Right atrium auricular region (tissue), 2 donors: Measurements from ENCODE around the gene OR52H1. TPM values are rescaled to one million over a fixed set of nuclear protein-coding genes. Genes with fewer than 3 reads are reported as not detected.

Experiments
- DNase-seq: peaks from one replicate; pipeline ENCODE4 v3.0.0-alpha.2; 2019; ENCODE audit warnings: low spot score
- H3K27ac ChIP-seq, 2 donors: fragments of 200-600 bp; sonication (generic); 1 replicate in 1 of 2; 2 replicates in 1 of 2; pipeline ENCODE4 v1.5.1; 2016 to 2019
- H3K27me3 ChIP-seq, 2 donors: fragments of 200-600 bp; sonication (generic); one replicate each; pipeline versions ENCODE4 v1.5.1 to v1.6.0; 2017 to 2019
- H3K36me3 ChIP-seq: fragments of 200-600 bp; sonication (generic); one replicate; pipeline ENCODE4 v1.5.1; 2016
- H3K4me1 ChIP-seq, 2 donors: fragments of 200-600 bp; sonication (generic); one replicate each; pipeline versions ENCODE4 v1.5.1 to v1.6.0; 2017 to 2019
- H3K4me3 ChIP-seq, 2 donors: fragments of 200-600 bp; sonication (generic); 1 replicate in 1 of 2; 2 replicates in 1 of 2; pipeline ENCODE4 v1.5.1; 2017 to 2019; ENCODE audit warnings: mild to moderate bottlenecking in 1 of 2, moderate library complexity in 1 of 2
- H3K9me3 ChIP-seq, 2 donors: fragments of 200-600 bp; sonication (generic); one replicate each; pipeline ENCODE4 v1.5.1; 2019
- CTCF ChIP-seq, 2 donors: fragments of 200-600 bp; sonication (generic); IDR thresholded peaks; one replicate each; pipeline ENCODE4 v1.5.1; 2019; ENCODE audit warnings: antibody characterized with exemption in 2 of 2
- total RNA-seq, 2 donors: library from RNA; depleted of rRNA; stranded (reverse); fragments of >200 nt; gene quantifications; one replicate each; pipeline ENCODE4 v1.1.0, GENCODE V29; 2016

The OR52H1 gene
- total RNA-seq, 2 donors from 2014 or later: not detected

GRCh38 chr11:5581014-5581413 lies 32.7 kb upstream of the OR52H1 start:
- no peak overlapping the region for H3K27ac ChIP-seq
- no peak for TF ChIP-seq CTCF (IDR thresholded peaks at IDR 0.05)
- no peak overlapping the region for H3K4me3 ChIP-seq
- no peaks in the 10 kb centered on the region for H3K9me3 ChIP-seq
- H3K36me3 ChIP-seq: no peaks in the 10 kb centered on the region
- DNase-seq: no peak
- no peaks in the 10 kb centered on the region for H3K4me1 ChIP-seq
- no peaks in the 10 kb centered on the region for H3K27me3 ChIP-seq

GRCh38 chr11:5580577-5580976 lies 32.2 kb upstream of the OR52H1 start, which contains the start of gene OR52B6:
TSS of gene OR52B6 (plus strand) at chr11:5580877. CDS start at chr11:5580877, 0 bp downstream.
- no peaks in the 10 kb centered on the region for H3K36me3 ChIP-seq
- no peak for DNase-seq
- TF ChIP-seq CTCF (IDR thresholded peaks at IDR 0.05): no peak
- no peak within 1 kb of the TSS for H3K4me3 ChIP-seq
- H3K9me3 ChIP-seq: no peaks in the 10 kb centered on the region
- H3K4me1 ChIP-seq: no peaks in the 10 kb centered on the region
- no peak within 1 kb of the TSS for H3K27ac ChIP-seq
- H3K27me3 ChIP-seq: no peaks in the 10 kb centered on the region

GRCh38 chr11:5577101-5577500 lies 28.8 kb upstream of the OR52H1 start:
- no peak for TF ChIP-seq CTCF (IDR thresholded peaks at IDR 0.05)
- Histone ChIP-seq H3K4me1 (no peaks in the 10 kb centered on the region), H3K27ac (no peak overlapping the region), H3K36me3 (no peaks in the 10 kb centered on the region), H3K27me3 (no peaks in the 10 kb centered on the region), H3K9me3 (no peaks in the 10 kb centered on the region), H3K4me3 (no peak overlapping the region)
- DNase-seq: no peak

GRCh38 chr11:5575152-5575551 lies 26.8 kb upstream of the OR52H1 start:
- DNase-seq: no peak
- no peaks in the 10 kb centered on the region for H3K9me3 ChIP-seq
- H3K36me3 ChIP-seq: no peaks in the 10 kb centered on the region
- no peak overlapping the region for H3K27ac ChIP-seq
- H3K27me3 ChIP-seq: no peaks in the 10 kb centered on the region
- H3K4me1 ChIP-seq: no peaks in the 10 kb centered on the region
- no peak overlapping the region for H3K4me3 ChIP-seq
- TF ChIP-seq CTCF (IDR thresholded peaks at IDR 0.05): no peak

GRCh38 chr11:5574654-5575053 lies 26.3 kb upstream of the OR52H1 start:
- no peak overlapping the region for H3K4me3 ChIP-seq
- no peak overlapping the region for H3K27ac ChIP-seq
- no peaks in the 10 kb centered on the region for H3K9me3 ChIP-seq
- H3K4me1 ChIP-seq: no peaks in the 10 kb centered on the region
- H3K36me3 ChIP-seq: no peaks in the 10 kb centered on the region
- no peak for DNase-seq
- TF ChIP-seq CTCF (IDR thresholded peaks at IDR 0.05): no peak
- H3K27me3 ChIP-seq: no peaks in the 10 kb centered on the region

GRCh38 chr11:5564259-5565019 lies 16.1 kb upstream of the OR52H1 start:
- no peaks in the 10 kb centered on the region for H3K9me3 ChIP-seq
- no peak for TF ChIP-seq CTCF (IDR thresholded peaks at IDR 0.05)

More at GRCh38 chr11:5564259-5565019, 16.1 kb upstream of the OR52H1 start:
- H3K4me3 ChIP-seq: no peak overlapping the region
- H3K27ac ChIP-seq: no peak overlapping the region
- no peak for DNase-seq
- no peaks in the 10 kb centered on the region for H3K4me1 ChIP-seq
- H3K36me3 ChIP-seq: no peaks in the 10 kb centered on the region
- no peaks in the 10 kb centered on the region for H3K27me3 ChIP-seq
